Vagina (tissue), 2 donors: ENCODE measurements around the gene C1QL1.

Experiments
- CTCF ChIP-seq, 3 experiments: fragments of 450-650 bp in 2 of 3; fragments of 200-600 bp in 1 of 3; sonication (generic) in 1 of 3; IDR thresholded peaks; one replicate each; pipeline ENCODE4 v1.5.1; 2017 to 2019; ENCODE audit warnings: antibody characterized with exemption in 3 of 3, mild to moderate bottlenecking in 2 of 3, moderate library complexity in 2 of 3
- POLR2AphosphoS5 ChIP-seq, 2 donors: sonication (generic); formaldehyde crosslinking; IDR thresholded peaks; one replicate each; pipeline ENCODE4 v1.9.0; 2017; ENCODE audit warnings: antibody characterized with exemption in 2 of 2, mild to moderate bottlenecking in 2 of 2, low read depth in 1 of 2; ENCODE audit not compliant: insufficient read depth in 1 of 2

GRCh38 chr17:44999433-44999832, 31.3 kb upstream of the C1QL1 start:
- TF ChIP-seq CTCF (IDR thresholded peaks at IDR 0.05) (no peak), POLR2AphosphoS5 (IDR thresholded peaks at IDR 0.05; ENCODE audit: insufficient read depth in 1 of 2, low read depth in 1 of 2) (no peak)
